ENCODE measurements around the gene B4GALT5. TPM values are rescaled to one million over a fixed set of nuclear protein-coding genes. Genes with fewer than 3 reads are reported as not detected.

The B4GALT5 gene
- total RNA-seq, 3 donors from 2014 or later = 16.8 to 33.8 (median 22.1) TPM

DNA sequence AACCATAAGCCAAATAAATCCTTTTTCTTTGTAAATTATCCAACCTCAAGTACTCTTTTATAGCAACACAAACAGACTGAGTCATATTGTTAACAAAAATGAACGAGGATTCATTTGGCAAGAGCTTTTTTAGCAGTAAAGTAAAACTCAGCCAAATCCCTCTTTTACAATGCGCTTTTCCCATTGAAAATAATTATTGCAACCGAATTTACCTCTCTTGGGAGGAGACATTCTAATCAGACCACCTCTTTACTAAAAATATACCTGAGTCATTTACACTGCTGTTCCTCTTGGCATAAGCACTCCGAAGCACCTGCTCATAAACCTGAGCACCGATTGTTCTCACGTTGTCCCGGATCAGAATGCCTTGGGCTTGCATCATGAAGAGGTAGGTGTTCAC is 57.4 kb downstream of the B4GALT5 start:
- intact Hi-C loops (cut with DNase I; ENCODE audit: low total_unique reads) = no loop called here
- H3K36me3 ChIP-seq = no peaks in the 10 kb centered on the region

DNA sequence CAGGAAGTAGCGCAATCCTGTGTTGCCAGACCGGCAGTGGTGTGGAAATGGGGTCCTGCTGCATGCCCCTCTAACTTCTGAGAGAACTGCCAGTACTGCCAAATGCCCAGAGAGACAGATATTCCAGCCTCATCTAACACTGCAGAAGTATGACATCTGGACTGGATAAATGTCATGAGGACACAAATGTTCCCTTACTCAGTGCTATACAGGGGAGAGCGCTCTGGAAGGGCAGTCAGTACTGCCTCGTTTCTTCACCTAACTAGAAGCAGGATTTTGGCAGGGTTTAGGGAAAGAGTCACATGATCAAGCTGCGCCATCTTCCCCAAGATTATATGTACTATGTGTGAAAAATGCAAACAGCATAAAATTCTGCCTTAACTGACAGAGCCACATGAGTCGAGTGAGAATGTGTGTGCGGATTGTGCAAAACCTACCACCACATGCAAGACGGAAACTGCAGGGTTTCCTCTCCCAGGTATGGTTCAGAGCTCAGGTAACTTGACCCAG is 59.7 kb downstream of the B4GALT5 start:
- Histone ChIP-seq H3K4me3 (no peak overlapping the region), H3K9me3 (no peaks in the 10 kb centered on the region), H3K4me1 (peaks cover 0 to 3% of the 10 kb centered on the region in 2 donors), H3K36me3 (no peaks in the 10 kb centered on the region), H3K27me3 (no peaks in the 10 kb centered on the region), H3K27ac (no peak overlapping the region)
- no peak for TF ChIP-seq POLR2A (IDR thresholded peaks at IDR 0.05)
- no peak for TF ChIP-seq POLR2AphosphoS5 (IDR thresholded peaks at IDR 0.05)
- TF ChIP-seq, protein P1, sequence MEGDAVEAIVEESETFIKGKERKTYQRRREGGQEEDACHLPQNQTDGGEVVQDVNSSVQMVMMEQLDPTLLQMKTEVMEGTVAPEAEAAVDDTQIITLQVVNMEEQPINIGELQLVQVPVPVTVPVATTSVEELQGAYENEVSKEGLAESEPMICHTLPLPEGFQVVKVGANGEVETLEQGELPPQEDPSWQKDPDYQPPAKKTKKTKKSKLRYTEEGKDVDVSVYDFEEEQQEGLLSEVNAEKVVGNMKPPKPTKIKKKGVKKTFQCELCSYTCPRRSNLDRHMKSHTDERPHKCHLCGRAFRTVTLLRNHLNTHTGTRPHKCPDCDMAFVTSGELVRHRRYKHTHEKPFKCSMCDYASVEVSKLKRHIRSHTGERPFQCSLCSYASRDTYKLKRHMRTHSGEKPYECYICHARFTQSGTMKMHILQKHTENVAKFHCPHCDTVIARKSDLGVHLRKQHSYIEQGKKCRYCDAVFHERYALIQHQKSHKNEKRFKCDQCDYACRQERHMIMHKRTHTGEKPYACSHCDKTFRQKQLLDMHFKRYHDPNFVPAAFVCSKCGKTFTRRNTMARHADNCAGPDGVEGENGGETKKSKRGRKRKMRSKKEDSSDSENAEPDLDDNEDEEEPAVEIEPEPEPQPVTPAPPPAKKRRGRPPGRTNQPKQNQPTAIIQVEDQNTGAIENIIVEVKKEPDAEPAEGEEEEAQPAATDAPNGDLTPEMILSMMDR (IDR thresholded peaks at IDR 0.05) = no peak
- intact Hi-C loops (cut with DNase I; ENCODE audit: low total_unique reads) = no loop called here
- DNase-seq (ENCODE audit: low spot score in 2 of 2) = no peak

More for the DNA sequence above, 57.4 kb downstream of the B4GALT5 start:
- Histone ChIP-seq H3K4me1 (peaks cover 0 to 3% of the 10 kb centered on the region in 2 donors), H3K9me3 (no peaks in the 10 kb centered on the region), H3K4me3 (no peak overlapping the region), H3K27ac (peak overlapping the region; percentile 50 to 67), H3K27me3 (no peaks in the 10 kb centered on the region)
- TF ChIP-seq POLR2AphosphoS5 (IDR thresholded peaks at IDR 0.05) (no peak), POLR2A (IDR thresholded peaks at IDR 0.05) (no peak)
- TF ChIP-seq, protein P1 (IDR thresholded peaks at IDR 0.05) = no peak
- DNase-seq (ENCODE audit: low spot score in 2 of 2) = peak in 1 of 2 donors; percentile 55

DNA sequence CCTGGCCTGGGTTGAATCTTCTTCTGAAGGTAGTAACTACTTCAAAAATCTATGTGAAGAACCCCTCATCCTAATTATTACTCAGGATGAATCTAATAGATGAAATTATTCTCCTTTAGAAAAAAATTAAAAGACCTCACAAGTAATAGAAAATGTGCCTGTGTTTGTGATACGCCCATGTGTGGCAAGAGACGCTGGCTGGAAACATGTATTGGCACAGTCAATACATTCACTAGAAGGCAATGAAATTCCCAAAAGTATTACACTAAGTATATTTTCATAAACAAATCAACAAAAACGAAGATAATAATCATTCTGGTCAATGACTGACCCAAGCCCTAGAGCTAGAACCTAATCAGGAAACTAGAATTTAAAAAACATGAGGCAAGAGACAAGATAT is 64.0 kb downstream of the B4GALT5 start:
- Histone ChIP-seq H3K4me3 (no peak overlapping the region), H3K9me3 (no peaks in the 10 kb centered on the region), H3K27me3 (no peaks in the 10 kb centered on the region), H3K27ac (no peak overlapping the region), H3K4me1 (no peaks in the 10 kb centered on the region), H3K36me3 (no peaks in the 10 kb centered on the region)
- intact Hi-C loops (cut with DNase I; ENCODE audit: low total_unique reads) = no loop called here
- TF ChIP-seq, protein P1 (IDR thresholded peaks at IDR 0.05) = no peak
- TF ChIP-seq POLR2AphosphoS5 (IDR thresholded peaks at IDR 0.05) = no peak
- no peak for TF ChIP-seq POLR2A (IDR thresholded peaks at IDR 0.05)
- no peak for DNase-seq (ENCODE audit: low spot score in 2 of 2)

DNA sequence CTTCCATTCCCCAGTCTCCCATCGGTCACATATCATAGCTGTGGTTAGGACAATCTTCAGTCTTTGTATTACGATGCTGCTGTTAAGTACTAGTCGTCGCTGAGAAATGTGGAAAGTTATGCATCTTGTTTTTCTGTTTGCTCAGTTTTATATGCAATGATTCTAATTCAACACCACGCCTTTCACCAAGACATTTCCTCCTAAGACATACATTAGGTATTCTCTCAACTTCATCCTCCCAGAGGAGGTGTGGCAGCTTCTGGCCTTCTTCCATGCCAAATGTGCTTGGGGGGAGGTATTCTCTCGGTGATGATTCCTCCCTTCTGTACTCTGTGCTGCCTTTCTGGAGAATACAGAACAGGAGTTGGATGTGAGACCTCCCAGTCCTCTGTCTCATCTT is 66.1 kb downstream of the B4GALT5 start:
- no peak for DNase-seq (ENCODE audit: low spot score in 2 of 2)
- peaks cover 0 to 6% of the 10 kb centered on the region in 2 donors for H3K4me1 ChIP-seq
- intact Hi-C loops (cut with DNase I; ENCODE audit: low total_unique reads) = no loop called here
- H3K36me3 ChIP-seq = no peaks in the 10 kb centered on the region
- no peaks in the 10 kb centered on the region for H3K27me3 ChIP-seq
- H3K27ac ChIP-seq = no peak overlapping the region
- TF ChIP-seq POLR2A (IDR thresholded peaks at IDR 0.05) (no peak), POLR2AphosphoS5 (IDR thresholded peaks at IDR 0.05) (no peak)
- TF ChIP-seq, protein P1 (IDR thresholded peaks at IDR 0.05) = no peak
- no peaks in the 10 kb centered on the region for H3K9me3 ChIP-seq
- no peak overlapping the region for H3K4me3 ChIP-seq

DNA sequence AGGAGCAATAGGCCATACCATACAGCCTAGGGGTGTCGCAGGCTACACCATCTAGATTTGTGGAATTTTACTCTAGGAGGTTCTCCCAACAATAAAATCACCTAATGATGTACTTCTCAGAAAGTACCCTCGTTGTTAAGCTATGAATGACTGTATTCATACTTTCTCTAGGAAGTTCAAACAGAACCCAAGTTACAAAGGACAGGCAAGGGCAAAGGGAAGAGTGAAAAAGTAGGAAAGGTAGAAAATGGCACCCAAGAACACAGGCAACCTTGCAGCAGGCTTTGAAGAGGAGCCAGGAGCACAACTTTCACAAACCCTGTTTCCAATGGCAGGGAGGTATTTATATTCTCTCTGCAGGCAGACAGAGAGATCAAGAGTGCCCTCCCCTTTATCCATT is 67.2 kb downstream of the B4GALT5 start:
- no peak for DNase-seq (ENCODE audit: low spot score in 2 of 2)
- Histone ChIP-seq H3K4me3 (no peak overlapping the region), H3K4me1 (peaks cover 0 to 11% of the 10 kb centered on the region in 2 donors), H3K27me3 (no peaks in the 10 kb centered on the region), H3K9me3 (no peaks in the 10 kb centered on the region), H3K36me3 (no peaks in the 10 kb centered on the region), H3K27ac (no peak overlapping the region)
- TF ChIP-seq, protein P1 (IDR thresholded peaks at IDR 0.05) = no peak
- TF ChIP-seq POLR2A (IDR thresholded peaks at IDR 0.05) (no peak), POLR2AphosphoS5 (IDR thresholded peaks at IDR 0.05) (no peak)
- intact Hi-C loops (cut with DNase I; ENCODE audit: low total_unique reads) = no loop called here

Measured in breast epithelium (tissue), 4 donors.